ENCODE data around the gene CNDP1.
A peak's percentile ranks its signal among the peaks of the same experiment; 100 is the strongest.

CNDP1 gene

DNA sequence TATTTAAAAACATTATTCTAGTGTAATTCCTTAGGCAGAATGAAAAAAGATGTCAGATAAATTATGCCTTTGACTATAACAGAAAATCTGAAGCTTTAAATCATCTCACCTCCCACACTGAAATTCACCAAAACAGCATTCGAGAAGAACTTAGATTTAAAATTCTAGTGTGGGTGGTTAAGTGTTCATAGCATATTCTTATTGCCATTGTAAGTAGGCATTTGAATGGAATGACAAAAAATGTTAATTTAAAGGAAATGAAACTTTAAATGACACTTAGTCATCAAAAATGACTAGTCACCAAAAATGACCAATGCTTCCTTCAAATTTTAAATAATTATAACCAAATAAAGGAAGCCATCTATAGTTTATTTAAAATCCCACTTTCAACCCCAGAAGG is 56.4 kb downstream of the CNDP1 start:
- no peak overlapping the region for H3K27ac ChIP-seq
- H3K36me3 ChIP-seq (replicated peaks) = no peaks in the 10 kb centered on the region
- in situ Hi-C loops (cut with HindIII; ENCODE audit: low pct_ligation_motif_present, low sequenced_read_pairs) = no loop called here
- no peaks in the 10 kb centered on the region for H3K27me3 ChIP-seq (replicated peaks)
- no peak overlapping the region for H3K4me3 ChIP-seq (ENCODE audit: low read depth, low read length)
- TF ChIP-seq, protein P1, sequence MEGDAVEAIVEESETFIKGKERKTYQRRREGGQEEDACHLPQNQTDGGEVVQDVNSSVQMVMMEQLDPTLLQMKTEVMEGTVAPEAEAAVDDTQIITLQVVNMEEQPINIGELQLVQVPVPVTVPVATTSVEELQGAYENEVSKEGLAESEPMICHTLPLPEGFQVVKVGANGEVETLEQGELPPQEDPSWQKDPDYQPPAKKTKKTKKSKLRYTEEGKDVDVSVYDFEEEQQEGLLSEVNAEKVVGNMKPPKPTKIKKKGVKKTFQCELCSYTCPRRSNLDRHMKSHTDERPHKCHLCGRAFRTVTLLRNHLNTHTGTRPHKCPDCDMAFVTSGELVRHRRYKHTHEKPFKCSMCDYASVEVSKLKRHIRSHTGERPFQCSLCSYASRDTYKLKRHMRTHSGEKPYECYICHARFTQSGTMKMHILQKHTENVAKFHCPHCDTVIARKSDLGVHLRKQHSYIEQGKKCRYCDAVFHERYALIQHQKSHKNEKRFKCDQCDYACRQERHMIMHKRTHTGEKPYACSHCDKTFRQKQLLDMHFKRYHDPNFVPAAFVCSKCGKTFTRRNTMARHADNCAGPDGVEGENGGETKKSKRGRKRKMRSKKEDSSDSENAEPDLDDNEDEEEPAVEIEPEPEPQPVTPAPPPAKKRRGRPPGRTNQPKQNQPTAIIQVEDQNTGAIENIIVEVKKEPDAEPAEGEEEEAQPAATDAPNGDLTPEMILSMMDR (IDR thresholded peaks at IDR 0.05; ENCODE audit: low read depth, low read length, missing control alignments) = no peak
- DNase-seq = no peak

- Histone ChIP-seq H3K4me3 (ENCODE audit: low read depth, low read length) (no peak overlapping the region), H3K27ac (no peak overlapping the region), H3K27me3 (replicated peaks) (no peaks in the 10 kb centered on the region), H3K36me3 (replicated peaks) (no peaks in the 10 kb centered on the region)
- in situ Hi-C loops (cut with HindIII; ENCODE audit: low pct_ligation_motif_present, low sequenced_read_pairs) = no loop called here
- TF ChIP-seq, protein P1 (IDR thresholded peaks at IDR 0.05; ENCODE audit: low read depth, low read length, missing control alignments) = no peak
- DNase-seq = no peak
These were observed 61.1 kb downstream of the CNDP1 start for GRCh38 chr18:74595431-74595830.

DNA sequence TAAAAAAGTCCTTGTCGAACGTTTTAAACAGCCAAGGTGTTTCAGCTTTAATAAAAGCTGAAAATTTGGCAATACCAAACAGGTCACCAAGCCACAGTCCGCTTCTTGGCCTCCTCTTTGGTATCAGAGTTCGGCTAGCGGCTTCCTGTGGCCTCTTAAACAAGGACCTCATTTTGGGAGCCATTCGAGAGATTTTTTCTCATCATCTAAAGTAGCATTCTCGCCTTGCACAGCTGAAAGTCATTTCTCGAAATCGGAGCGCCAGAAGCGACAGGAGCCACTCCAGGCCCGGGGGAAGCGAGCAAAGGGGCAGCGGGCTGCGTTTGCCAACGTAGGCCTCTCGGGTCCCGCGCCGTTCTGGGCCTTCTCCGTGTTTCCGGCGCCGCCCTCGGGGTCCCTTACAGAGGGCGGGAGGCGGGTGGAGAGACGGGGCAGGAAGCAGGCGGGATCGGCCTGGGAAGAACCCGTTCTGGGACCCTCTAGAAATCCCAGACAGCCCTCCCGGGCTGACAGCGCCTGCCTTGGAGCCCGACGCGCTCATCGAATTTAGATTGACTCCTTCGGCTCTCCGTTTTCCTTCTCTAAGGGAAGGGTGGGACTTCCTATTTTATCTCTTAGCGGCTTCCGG is 62.8 kb downstream of the CNDP1 start:
- TF ChIP-seq, protein P1 (IDR thresholded peaks at IDR 0.05; ENCODE audit: low read depth, low read length, missing control alignments) = no peak
- in situ Hi-C loops (cut with HindIII; ENCODE audit: low pct_ligation_motif_present, low sequenced_read_pairs) = no loop called here
- Histone ChIP-seq H3K27me3 (replicated peaks) (no peaks in the 10 kb centered on the region), H3K4me3 (ENCODE audit: low read depth, low read length) (peak overlapping the region; percentile 91), H3K27ac (peak overlapping the region; percentile 98), H3K36me3 (replicated peaks) (no peaks in the 10 kb centered on the region)
- peak; percentile 42 for DNase-seq

GRCh38 chr18:74597662-74598349 is 63.5 kb downstream of the CNDP1 start, which contains the start of gene ZNF407:
Gene ZNF407 (plus strand): TSS chr18:74597870. CDS start chr18:74631020, 33,150 bp downstream.
- peak; percentile 81 for DNase-seq
- in situ Hi-C loops (cut with HindIII; ENCODE audit: low pct_ligation_motif_present, low sequenced_read_pairs) = no loop called here
- H3K36me3 ChIP-seq (replicated peaks) = no peaks in the 10 kb centered on the region
- TF ChIP-seq, protein P1 (IDR thresholded peaks at IDR 0.05; ENCODE audit: low read depth, low read length, missing control alignments) = no peak
- H3K27me3 ChIP-seq (replicated peaks) = no peaks in the 10 kb centered on the region
- H3K4me3 ChIP-seq (ENCODE audit: low read depth, low read length) = peak within 1 kb of the TSS; percentile 91
- H3K27ac ChIP-seq = peak within 1 kb of the TSS; percentile 98

DNA sequence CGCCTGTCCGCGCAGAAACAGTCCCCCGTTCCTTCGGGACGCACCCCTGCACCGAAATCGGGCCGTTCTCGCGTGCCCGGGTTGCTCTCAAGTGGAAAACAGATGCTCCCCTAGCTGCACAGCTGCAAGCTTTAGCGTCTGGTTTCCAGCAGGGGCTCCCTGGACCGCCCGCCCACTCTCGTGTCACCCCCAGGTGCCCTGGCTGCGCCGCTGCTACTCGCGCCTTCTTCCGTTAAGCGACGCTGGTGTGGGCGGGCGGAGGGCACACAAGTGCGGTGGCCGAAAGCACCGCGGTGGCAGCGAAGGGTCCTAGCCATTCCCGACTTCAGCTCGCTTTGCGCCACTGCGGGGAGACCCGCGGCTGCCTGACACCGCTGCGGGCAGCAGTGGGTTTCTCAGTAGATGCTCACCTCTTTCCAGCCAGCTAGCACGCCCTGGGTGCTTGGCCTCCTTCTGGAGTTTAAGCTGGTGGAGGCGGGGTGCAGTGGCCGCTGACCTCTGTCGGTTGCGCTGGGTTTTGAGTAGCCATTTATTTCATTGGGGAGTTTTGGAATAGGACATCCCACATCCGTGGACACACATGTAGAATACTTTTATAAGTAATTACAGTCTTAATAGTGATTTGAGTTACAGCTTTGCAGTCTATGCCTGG is 64.2 kb downstream of the CNDP1 start:
- peak; percentile 18 for DNase-seq
- no peaks in the 10 kb centered on the region for H3K36me3 ChIP-seq (replicated peaks)
- H3K4me3 ChIP-seq (ENCODE audit: low read depth, low read length) = peak overlapping the region; percentile 91
- H3K27me3 ChIP-seq (replicated peaks) = no peaks in the 10 kb centered on the region
- peak overlapping the region; percentile 98 for H3K27ac ChIP-seq
- TF ChIP-seq, protein P1 (IDR thresholded peaks at IDR 0.05; ENCODE audit: low read depth, low read length, missing control alignments) = peak; percentile 39
- in situ Hi-C loops (cut with HindIII; ENCODE audit: low pct_ligation_motif_present, low sequenced_read_pairs) = no loop called here
